NB4 (cell line): ENCODE data around the gene THSD4.

Experiments used
- MYC ChIP-seq: IDR thresholded peaks from 2 replicates; pipeline ENCODE4 v1.6.1; 2011; ENCODE audit warnings: low read depth, low read length
- POLR2A ChIP-seq: IDR thresholded peaks from 2 replicates; pipeline ENCODE4 v1.6.1; 2011; ENCODE audit warnings: mild to moderate bottlenecking; ENCODE audit not compliant: insufficient read length; ENCODE audit errors: extremely low read depth
- TF ChIP-seq, protein P1 (sequence below): IDR thresholded peaks from one replicate; pipeline ENCODE4 v1.5.1; 2012; ENCODE audit warnings: low read depth, low read length

- TF ChIP-seq POLR2A (no peak), MYC (no peak)
- TF ChIP-seq, protein P1, sequence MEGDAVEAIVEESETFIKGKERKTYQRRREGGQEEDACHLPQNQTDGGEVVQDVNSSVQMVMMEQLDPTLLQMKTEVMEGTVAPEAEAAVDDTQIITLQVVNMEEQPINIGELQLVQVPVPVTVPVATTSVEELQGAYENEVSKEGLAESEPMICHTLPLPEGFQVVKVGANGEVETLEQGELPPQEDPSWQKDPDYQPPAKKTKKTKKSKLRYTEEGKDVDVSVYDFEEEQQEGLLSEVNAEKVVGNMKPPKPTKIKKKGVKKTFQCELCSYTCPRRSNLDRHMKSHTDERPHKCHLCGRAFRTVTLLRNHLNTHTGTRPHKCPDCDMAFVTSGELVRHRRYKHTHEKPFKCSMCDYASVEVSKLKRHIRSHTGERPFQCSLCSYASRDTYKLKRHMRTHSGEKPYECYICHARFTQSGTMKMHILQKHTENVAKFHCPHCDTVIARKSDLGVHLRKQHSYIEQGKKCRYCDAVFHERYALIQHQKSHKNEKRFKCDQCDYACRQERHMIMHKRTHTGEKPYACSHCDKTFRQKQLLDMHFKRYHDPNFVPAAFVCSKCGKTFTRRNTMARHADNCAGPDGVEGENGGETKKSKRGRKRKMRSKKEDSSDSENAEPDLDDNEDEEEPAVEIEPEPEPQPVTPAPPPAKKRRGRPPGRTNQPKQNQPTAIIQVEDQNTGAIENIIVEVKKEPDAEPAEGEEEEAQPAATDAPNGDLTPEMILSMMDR, result no peak
Observed at GRCh38 chr15:71089801-71090200, 25.5 kb upstream of the THSD4 start.
